CD14-positive monocyte (primary cell): ENCODE measurements around the gene BLNK. TPM values are rescaled to one million over a fixed set of nuclear protein-coding genes. Genes with fewer than 3 reads are reported as not detected.
A peak's percentile ranks its signal among the peaks of the same experiment; 100 is the strongest.

Experiments used
- DNase-seq, 3 donors: peaks; one replicate each; pipeline ENCODE4 v3.0.0-alpha.2; 2011 to 2022
- H2AFZ ChIP-seq: 2 replicates; pipeline ENCODE4 v1.6.0; 2012; ENCODE audit warnings: mild to moderate bottlenecking, low read depth, low read length, inconsistent platforms; ENCODE audit not compliant: insufficient read depth, poor library complexity, severe bottlenecking
- H3K27ac ChIP-seq, 2 donors: 1 replicate in 1 of 2; 2 replicates in 1 of 2; pipeline ENCODE4 v1.5.1; 2012 to 2013; ENCODE audit warnings: low read length in 2 of 2, control low read depth in 1 of 2, inconsistent platforms in 1 of 2, low read depth in 1 of 2, mild to moderate bottlenecking in 1 of 2
- H3K27me3 ChIP-seq, 2 donors: one replicate each; pipeline versions ENCODE4 v1.6.0 to v1.6.1; 2011 to 2013; ENCODE audit warnings: low read length in 2 of 2; ENCODE audit not compliant: control insufficient read depth in 2 of 2, insufficient read depth in 2 of 2
- H3K36me3 ChIP-seq, 2 donors: replicated peaks in 1 of 2; 1 replicate in 1 of 2; 2 replicates in 1 of 2; pipeline versions ENCODE4 v1.5.1 to v1.6.1; 2012 to 2013; ENCODE audit warnings: low read length in 2 of 2, control low read depth in 1 of 2, inconsistent platforms in 1 of 2, mild to moderate bottlenecking in 1 of 2; ENCODE audit not compliant: insufficient read depth in 2 of 2, control insufficient read depth in 1 of 2
- H3K4me1 ChIP-seq, 2 donors: 1 replicate in 1 of 2; 2 replicates in 1 of 2; pipeline versions ENCODE4 v1.5.1 to v1.6.1; 2012 to 2013; ENCODE audit warnings: low read length in 2 of 2, control low read depth in 1 of 2, inconsistent platforms in 1 of 2, mild to moderate bottlenecking in 1 of 2, moderate library complexity in 1 of 2; ENCODE audit not compliant: insufficient read depth in 2 of 2, control insufficient read depth in 1 of 2
- H3K4me2 ChIP-seq: replicated peaks from 2 replicates; pipeline ENCODE3; 2012; ENCODE audit warnings: low read length, moderate library complexity, mild to moderate bottlenecking; ENCODE audit not compliant: poor library complexity, severe bottlenecking; ENCODE audit errors: extremely low read depth
- H3K4me3 ChIP-seq, 3 experiments: fragments of 200-600 bp in 1 of 3; sonication (generic) in 1 of 3; replicated peaks in 1 of 3; 1 replicate in 2 of 3; 2 replicates in 1 of 3; pipeline ENCODE4 v1.5.1; 2011 to 2013; ENCODE audit warnings: low read length in 3 of 3, mild to moderate bottlenecking in 3 of 3, control low read depth in 2 of 3, low read depth in 2 of 3, inconsistent platforms in 1 of 3, moderate library complexity in 1 of 3
- H3K79me2 ChIP-seq: 2 replicates; pipeline ENCODE4 v1.6.0; 2012; ENCODE audit warnings: mild to moderate bottlenecking, control low read depth, inconsistent platforms, low read length, moderate library complexity; ENCODE audit not compliant: insufficient read depth
- H3K9ac ChIP-seq: 2 replicates; pipeline ENCODE4 v1.6.0; 2017; ENCODE audit warnings: low read length, mild to moderate bottlenecking; ENCODE audit not compliant: insufficient read depth, poor library complexity, severe bottlenecking
- H3K9me3 ChIP-seq, 2 donors: replicated peaks in 1 of 2; 1 replicate in 1 of 2; 2 replicates in 1 of 2; pipeline versions ENCODE4 v1.5.1 to v1.6.1; 2012 to 2013; ENCODE audit warnings: low read length in 2 of 2, control low read depth in 1 of 2; ENCODE audit not compliant: control insufficient read depth in 1 of 2, insufficient read depth in 1 of 2
- H4K20me1 ChIP-seq: 2 replicates; pipeline ENCODE4 v1.6.0; 2012; ENCODE audit warnings: mild to moderate bottlenecking, low read length, control low read depth, moderate library complexity; ENCODE audit not compliant: insufficient read depth
- H3K27ac Mint-ChIP-seq, 7 donors: one replicate each; pipeline ENCODE4 v1.8.0; 2020; ENCODE audit warnings: mild to moderate bottlenecking in 7 of 7, mixed read lengths in 7 of 7, moderate library complexity in 6 of 7, inconsistent platforms in 2 of 7
- H3K27me3 Mint-ChIP-seq, 3 donors: one replicate each; pipeline ENCODE4 v1.8.0; 2021 to 2022; ENCODE audit warnings: low read depth in 3 of 3, mild to moderate bottlenecking in 3 of 3, mixed read lengths in 3 of 3, moderate library complexity in 3 of 3, inconsistent platforms in 1 of 3
- H3K36me3 Mint-ChIP-seq, 2 donors: one replicate each; pipeline ENCODE4 v1.8.0; 2020; ENCODE audit warnings: mixed read lengths in 2 of 2, inconsistent platforms in 1 of 2, mild to moderate bottlenecking in 1 of 2
- H3K4me1 Mint-ChIP-seq: one replicate; pipeline ENCODE4 v1.8.0; 2020; ENCODE audit warnings: mild to moderate bottlenecking, mixed read lengths
- H3K4me3 Mint-ChIP-seq, 2 donors: one replicate each; pipeline ENCODE4 v1.8.0; 2020; ENCODE audit warnings: mild to moderate bottlenecking in 2 of 2, mixed read lengths in 2 of 2, moderate library complexity in 1 of 2
- H3K9me3 Mint-ChIP-seq, 7 donors: one replicate each; pipeline ENCODE4 v1.8.0; 2020 to 2022; ENCODE audit warnings: mixed read lengths in 7 of 7, mild to moderate bottlenecking in 6 of 7, moderate library complexity in 6 of 7, inconsistent platforms in 2 of 7
- CTCF ChIP-seq: fragments of 200-600 bp; IDR thresholded peaks from one replicate; pipeline ENCODE4 v1.8.0; 2022; ENCODE audit warnings: antibody characterized with exemption, mild to moderate bottlenecking
- WGBS: methylation state at CpG from one replicate; pipeline ENCODE4 v1.1.5; 2013; ENCODE audit warnings: missing lambda C conversion rate; ENCODE audit not compliant: insufficient coverage; 5-methylcytosine and 5-hydroxymethylcytosine counted together
- intact Hi-C, 2 donors: fragments of 100-400 bp; cut with micrococcal nuclease; formaldehyde crosslinking; loops; one replicate each; pipeline versions ENCODE4 v1.15.0 to v1.15.1; 2023
- polyA plus RNA-seq, 3 donors: library from polyadenylated mRNA; depleted of rRNA in 1 of 3; unstranded in 2 of 3; stranded (reverse) in 1 of 3; fragments of 300-500 nt in 2 of 3; fragments of >200 nt in 1 of 3; fragmentation: Illumina TruSeq in 2 of 3; gene quantifications; 1 replicate in 2 of 3; 2 replicates in 1 of 3; pipeline ENCODE4 v1.2.3, GENCODE V29; 2012 to 2021

Gene BLNK
- polyA plus RNA-seq, 3 donors = 1.4 to 1.9 (median 1.5) TPM

GRCh38 chr10:96254976-96255375, 16.4 kb downstream of the BLNK start:
- no peak overlapping the region for H3K4me2 ChIP-seq

GRCh38 chr10:96252730-96253129, 18.6 kb downstream of the BLNK start:
- H3K9me3 Mint-ChIP-seq = peaks cover 0 to 2% (median 0%) of the 10 kb centered on the region in 7 donors
- Histone ChIP-seq H3K9me3 (no peaks in the 10 kb centered on the region), H3K79me2 (no peaks in the 10 kb centered on the region), H3K4me3 (no peak overlapping the region), H3K36me3 (no peaks in the 10 kb centered on the region), H3K27ac (no peak overlapping the region), H2AFZ (no peak overlapping the region), H3K4me2 (no peak overlapping the region), H3K4me1 (peaks cover 6 to 8% of the 10 kb centered on the region in 2 donors), H4K20me1 (no peaks in the 10 kb centered on the region), H3K27me3 (no peaks in the 10 kb centered on the region), H3K9ac (no peak overlapping the region)
- no peak for DNase-seq
- TF ChIP-seq CTCF = no peak
- peaks cover 0 to 2% of the 10 kb centered on the region in 2 donors for H3K36me3 Mint-ChIP-seq
- intact Hi-C loops = no loop called here
- peaks cover 14% of the 10 kb centered on the region for H3K4me1 Mint-ChIP-seq
- peak overlapping the region in 1 of 7 donors; percentile 61 for H3K27ac Mint-ChIP-seq
- peaks cover 0 to 2% (median 0%) of the 10 kb centered on the region in 3 donors for H3K27me3 Mint-ChIP-seq
- no peak overlapping the region for H3K4me3 Mint-ChIP-seq
- 100% methylated on average over 1 of the region's 5 CpGs for WGBS

More at GRCh38 chr10:96254976-96255375, 16.4 kb downstream of the BLNK start:
- Histone ChIP-seq H4K20me1 (no peaks in the 10 kb centered on the region), H3K27me3 (no peaks in the 10 kb centered on the region), H2AFZ (no peak overlapping the region), H3K4me1 (peaks cover 26 to 30% of the 10 kb centered on the region in 2 donors), H3K9ac (no peak overlapping the region), H3K27ac (no peak overlapping the region), H3K36me3 (no peaks in the 10 kb centered on the region), H3K9me3 (no peaks in the 10 kb centered on the region), H3K4me3 (no peak overlapping the region), H3K79me2 (no peaks in the 10 kb centered on the region)
- no peak for TF ChIP-seq CTCF
- Mint-ChIP-seq H3K4me1 (peaks cover 35% of the 10 kb centered on the region), H3K9me3 (no peaks in the 10 kb centered on the region), H3K27me3 (peaks cover 0 to 2% (median 2%) of the 10 kb centered on the region in 3 donors), H3K4me3 (no peak overlapping the region), H3K36me3 (peaks cover 0 to 2% of the 10 kb centered on the region in 2 donors), H3K27ac (no peak overlapping the region)
- intact Hi-C loops = no loop called here
- DNase-seq = no peak
- WGBS = no CpG with 5 or more reads among the region's 5 CpGs
